Activated CD8-positive, alpha-beta memory T cell treated with anti-CD3 and anti-CD28 coated beads, Interleukin-2, amount 50 U/mL, for 48 hours (primary cell): ENCODE results near the gene PTPRM.

Experiments
- DNase-seq: peaks from one replicate; pipeline ENCODE4 v3.0.0-alpha.2; 2020

The PTPRM gene

GRCh38 chr18:7817575-7818230, 250.6 kb downstream of the PTPRM start:
- no peak for DNase-seq

- no peak for DNase-seq
Measured at GRCh38 chr18:7821784-7822183, 254.7 kb downstream of the PTPRM start.

GRCh38 chr18:7822435-7823331, 255.6 kb downstream of the PTPRM start:
- DNase-seq, result no peak

GRCh38 chr18:7824970-7825369, 257.9 kb downstream of the PTPRM start:
- DNase-seq, result no peak

GRCh38 chr18:7830468-7830867, 263.4 kb downstream of the PTPRM start:
- DNase-seq, result no peak

GRCh38 chr18:7839548-7839947, 272.4 kb downstream of the PTPRM start:
- no peak for DNase-seq

- DNase-seq, result no peak
Measured at GRCh38 chr18:7840411-7840810, 273.3 kb downstream of the PTPRM start.

- no peak for DNase-seq
Measured at GRCh38 chr18:7844017-7844416, 276.9 kb downstream of the PTPRM start.

GRCh38 chr18:7844418-7844817, 277.3 kb downstream of the PTPRM start:
- no peak for DNase-seq

GRCh38 chr18:7846335-7846734, 279.2 kb downstream of the PTPRM start:
- DNase-seq, result no peak

- no peak for DNase-seq
Measured at GRCh38 chr18:7847357-7848053, 280.4 kb downstream of the PTPRM start.

- no peak for DNase-seq
Measured at GRCh38 chr18:7848054-7848412, 280.9 kb downstream of the PTPRM start.

- DNase-seq, result no peak
Measured at GRCh38 chr18:7850446-7850845, 283.3 kb downstream of the PTPRM start.

- DNase-seq, result no peak
Measured at GRCh38 chr18:7855028-7855427, 287.9 kb downstream of the PTPRM start.

- no peak for DNase-seq
Measured at GRCh38 chr18:7855671-7856070, 288.6 kb downstream of the PTPRM start.

GRCh38 chr18:7856116-7856515, 289.0 kb downstream of the PTPRM start:
- DNase-seq, result no peak

- no peak for DNase-seq
Measured at GRCh38 chr18:7856733-7857132, 289.6 kb downstream of the PTPRM start.

GRCh38 chr18:7857562-7857961, 290.4 kb downstream of the PTPRM start:
- no peak for DNase-seq

GRCh38 chr18:7859122-7859521, 292.0 kb downstream of the PTPRM start:
- no peak for DNase-seq

GRCh38 chr18:7870266-7870665, 303.1 kb downstream of the PTPRM start:
- no peak for DNase-seq

- DNase-seq, result no peak
Measured at GRCh38 chr18:7870855-7871254, 303.7 kb downstream of the PTPRM start.

- DNase-seq, result no peak
Measured at GRCh38 chr18:7871560-7872456, 304.7 kb downstream of the PTPRM start.

GRCh38 chr18:7872569-7872968, 305.5 kb downstream of the PTPRM start:
- DNase-seq, result no peak
